ENCODE data around the gene MRPS23.
A peak's percentile ranks its signal among the peaks of the same experiment; 100 is the strongest.
"Not testable (repeated sequence)": the region's sequence is repeated elsewhere in the genome, so short reads cannot be mapped to it uniquely, and the experiment has no call there.

MRPS23 gene

DNA sequence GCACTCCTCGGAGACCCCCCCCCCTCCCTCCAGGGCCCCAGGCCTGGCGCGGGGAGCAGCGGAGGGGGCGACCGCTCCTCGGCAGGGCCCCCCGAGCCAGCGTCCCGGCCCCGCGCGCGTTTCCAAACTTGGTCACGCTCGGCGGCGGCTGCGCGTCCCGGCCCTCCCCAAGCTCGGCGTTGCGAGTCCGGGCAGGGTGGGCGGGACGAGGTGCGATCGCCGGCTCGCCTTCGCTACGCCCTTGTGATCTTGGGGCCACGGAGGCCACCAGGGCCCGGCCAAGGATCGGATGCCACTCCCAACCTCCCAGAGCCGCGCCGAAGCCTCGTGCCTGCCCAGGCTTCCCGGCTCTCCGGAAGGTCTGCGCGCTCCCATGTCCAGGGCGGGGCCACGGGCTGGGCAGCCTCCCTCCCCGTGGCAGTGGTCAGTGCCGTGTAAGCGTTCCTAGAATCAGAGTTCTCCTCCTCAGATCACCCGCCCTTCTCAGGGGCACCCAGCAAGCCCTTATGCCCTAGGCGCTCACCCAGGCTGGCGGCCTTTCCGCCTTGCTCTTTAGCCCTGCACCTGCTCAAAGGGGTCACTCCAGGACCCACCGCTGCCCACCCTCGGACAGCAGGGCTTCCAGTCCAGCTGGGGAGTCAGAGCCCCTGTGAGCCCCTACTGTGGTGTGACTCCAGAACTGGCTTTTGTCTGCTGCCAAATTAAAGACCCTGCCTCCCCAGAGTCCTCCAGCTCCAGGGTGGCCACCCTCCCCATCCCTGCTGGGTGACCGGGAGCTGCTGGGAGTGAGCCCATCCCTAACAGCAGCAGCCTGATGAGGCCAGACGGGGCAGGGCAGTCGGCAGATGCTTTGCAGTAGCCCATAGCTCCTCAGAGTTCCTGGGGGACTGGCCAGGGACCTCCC is 12.2 kb upstream of the MRPS23 start:
- peak; percentile 78 for DNase-seq

DNA sequence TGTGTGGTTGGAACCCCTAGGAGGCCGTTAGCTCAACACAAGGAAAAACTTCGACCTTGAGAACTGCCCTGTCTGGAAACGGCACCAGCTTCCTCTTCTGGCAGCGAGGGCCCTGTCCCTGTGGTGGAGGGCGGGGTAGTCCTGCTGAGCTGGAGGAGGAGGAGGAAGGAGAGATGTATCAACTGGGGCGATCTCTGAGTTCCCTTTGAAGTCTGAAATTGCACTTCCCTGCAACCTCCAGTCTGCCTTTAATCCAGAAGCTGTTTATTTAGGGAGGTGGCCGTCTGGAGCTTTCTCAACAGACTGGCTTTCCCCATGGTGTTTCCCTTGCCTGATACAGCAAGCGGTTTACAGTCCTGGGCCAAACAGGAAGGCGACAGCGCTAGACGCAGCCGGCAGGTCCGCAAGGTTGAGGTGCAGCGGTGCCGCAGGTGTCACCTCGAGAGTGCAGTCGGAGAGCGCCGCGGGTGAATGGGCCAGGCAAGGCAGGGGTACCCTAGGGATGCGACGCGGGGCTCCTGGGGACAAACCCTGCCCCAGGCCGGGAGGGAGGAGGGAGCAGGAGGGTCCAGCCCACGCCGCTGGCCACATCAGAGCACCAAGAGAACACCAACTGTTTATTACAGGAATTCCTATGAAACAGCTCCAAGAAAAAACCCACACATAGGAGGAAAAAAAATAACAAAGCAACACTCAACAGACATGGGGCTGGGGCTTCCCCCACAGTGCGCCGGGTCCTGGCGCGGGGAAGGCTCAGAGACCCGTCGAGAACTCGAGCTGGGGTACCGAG is 11.4 kb upstream of the MRPS23 start:
- peak; percentile 82 for DNase-seq

DNA sequence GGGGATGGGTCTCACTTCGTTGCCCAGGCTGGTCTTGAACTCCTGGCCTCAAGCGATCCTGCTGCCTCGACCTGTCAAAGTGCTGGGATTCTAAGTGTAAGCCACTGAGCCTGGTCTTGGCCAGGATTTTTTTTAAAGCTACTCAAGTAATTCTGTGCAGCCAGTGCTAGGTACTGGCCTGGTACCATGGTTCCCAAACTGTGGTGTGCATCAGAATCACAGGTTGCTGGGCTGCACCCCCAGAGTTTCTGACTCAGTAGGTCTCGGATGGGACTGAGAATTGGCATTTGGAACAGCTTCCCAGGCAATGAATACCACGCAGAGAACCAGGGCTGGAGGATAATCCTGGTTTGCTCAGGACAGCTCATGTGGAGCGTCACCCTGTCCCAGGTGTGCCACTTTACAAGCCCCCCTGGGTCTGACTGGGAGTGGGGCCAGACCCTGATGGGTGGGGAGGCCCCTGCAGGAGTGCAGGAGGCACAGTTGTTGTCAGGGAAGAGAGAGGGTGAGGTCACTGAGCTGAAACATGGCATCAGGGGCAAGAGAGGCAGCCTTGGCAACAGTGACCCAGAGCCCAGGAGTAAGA is 10.7 kb upstream of the MRPS23 start:
- DNase-seq = no peak

DNA sequence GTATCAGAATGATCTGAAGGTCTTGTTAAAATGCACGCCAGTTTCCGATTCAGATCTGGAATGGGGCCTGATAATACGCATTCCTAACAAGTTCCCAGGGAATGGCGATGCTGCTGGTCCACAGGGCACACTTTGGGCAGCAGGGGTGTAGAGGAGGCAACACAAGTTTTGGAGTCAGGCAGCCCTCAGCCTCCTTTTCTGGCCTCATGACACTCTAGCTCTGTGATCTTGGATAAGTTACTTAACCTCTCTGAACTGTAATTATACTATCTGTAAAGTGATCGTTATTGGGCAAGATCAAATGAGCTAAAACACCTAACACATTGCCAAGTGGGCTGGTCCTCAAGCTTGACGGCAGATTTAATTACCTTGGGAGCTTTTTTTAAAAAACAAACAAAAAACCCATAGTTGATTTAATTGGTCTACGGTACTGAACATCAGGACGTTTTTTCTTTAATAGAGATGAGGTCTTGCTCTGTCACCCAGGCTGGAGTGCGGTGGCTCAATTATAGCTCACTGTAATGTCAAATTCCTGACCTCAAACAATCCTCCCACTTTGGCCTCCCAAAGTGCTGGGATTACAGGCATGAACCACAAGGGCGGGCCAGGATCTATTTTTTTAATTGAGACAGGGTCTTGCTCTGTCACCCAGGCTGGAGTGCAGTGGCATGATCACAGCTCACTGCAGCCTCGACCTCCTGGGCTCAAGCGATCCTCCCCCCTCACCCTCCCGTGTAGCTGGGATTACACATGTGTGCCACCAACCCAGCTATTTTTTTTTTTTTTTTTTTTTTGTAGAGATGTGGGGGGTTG is 10.0 kb upstream of the MRPS23 start:
- peak; percentile 43 for DNase-seq

DNA sequence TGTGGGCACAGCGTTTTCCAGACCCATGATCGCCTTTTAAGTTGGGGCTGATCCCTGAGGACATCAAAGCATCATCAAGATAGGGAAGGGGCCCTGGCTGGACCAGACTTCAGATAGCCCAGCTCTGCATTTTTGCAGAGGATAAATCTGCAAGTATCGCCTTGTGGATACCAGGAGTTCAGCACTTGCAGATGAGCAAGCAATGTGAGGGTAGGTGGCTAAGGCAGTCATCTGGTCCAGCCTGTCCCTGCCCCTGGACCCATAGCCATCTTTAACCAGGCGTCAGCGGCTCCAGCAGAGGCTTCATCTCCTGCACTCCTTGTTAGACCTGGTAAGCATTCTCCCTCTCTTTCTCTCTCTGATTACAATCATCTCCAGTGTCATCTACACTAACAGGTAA is 9.0 kb upstream of the MRPS23 start:
- DNase-seq = no peak

DNA sequence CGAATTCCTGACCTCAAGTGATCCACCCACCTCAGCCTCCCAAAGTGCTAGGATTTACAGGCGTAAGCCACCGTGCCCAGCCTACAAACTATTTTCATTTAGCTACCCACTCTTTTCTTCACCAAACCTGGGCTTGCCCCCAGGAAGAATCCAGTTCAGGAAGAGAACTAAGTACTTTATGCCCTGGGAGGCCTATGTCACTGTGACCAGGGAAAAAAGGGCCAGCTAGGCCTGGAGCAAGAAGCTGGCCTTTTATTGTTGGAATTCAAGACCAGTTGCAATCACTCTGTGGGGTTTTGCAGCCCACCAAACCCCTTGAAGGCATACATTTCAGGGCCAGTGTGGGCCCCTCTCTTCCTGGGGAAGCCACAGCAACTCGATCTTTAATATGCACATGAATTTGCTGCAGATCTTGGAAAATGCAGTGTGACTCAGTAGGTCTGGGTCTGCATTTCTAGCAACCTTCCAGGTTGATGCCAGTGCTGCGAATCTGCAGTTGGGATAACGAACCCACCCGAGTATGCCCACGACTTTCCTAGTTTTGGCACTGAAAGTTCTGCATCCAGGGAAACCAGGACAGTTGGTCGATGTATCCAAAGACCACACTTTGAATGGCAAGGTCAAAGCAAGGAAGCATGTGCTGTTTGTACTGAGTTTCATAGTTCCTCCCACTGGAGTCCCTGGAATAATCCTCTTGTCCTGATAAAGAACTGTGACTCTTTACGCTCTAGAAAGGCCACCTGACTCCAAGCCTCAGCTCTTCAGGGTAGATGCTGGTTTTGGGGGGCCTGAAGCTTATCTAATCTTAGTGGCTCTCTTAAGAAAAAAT is 7.2 kb upstream of the MRPS23 start:
- DNase-seq = no peak

DNA sequence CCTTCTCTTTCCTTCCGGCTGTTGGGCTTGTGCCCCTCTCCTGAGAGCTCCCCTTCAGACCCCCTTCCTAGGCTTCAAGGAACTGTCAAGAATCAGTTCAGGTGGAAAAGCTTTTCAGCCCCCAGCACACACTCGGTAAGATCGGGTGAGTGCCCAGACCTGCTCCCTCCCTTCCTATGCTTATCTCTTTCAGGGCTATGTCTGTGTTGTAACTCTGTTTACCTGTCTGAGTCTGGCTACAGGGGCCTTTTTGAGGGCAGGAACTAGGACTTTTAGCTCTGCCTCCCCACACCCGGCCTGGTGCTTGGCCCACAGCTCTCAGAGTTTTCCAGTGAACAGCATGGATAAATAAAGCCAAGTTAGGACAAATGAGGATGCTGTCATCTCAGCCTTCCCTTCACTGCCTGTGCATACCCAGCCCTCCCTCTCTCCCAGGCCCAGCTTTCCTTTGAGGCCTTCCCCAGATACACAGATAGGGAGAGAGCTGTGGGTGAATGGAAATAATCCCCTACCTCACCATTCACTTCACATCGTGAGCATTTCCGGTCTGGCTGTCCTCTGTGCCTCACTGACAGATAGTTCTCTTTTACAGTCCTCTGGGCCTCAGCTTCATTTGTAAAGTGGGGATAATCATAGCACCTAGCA is 5.7 kb upstream of the MRPS23 start:
- no peak for DNase-seq

DNA sequence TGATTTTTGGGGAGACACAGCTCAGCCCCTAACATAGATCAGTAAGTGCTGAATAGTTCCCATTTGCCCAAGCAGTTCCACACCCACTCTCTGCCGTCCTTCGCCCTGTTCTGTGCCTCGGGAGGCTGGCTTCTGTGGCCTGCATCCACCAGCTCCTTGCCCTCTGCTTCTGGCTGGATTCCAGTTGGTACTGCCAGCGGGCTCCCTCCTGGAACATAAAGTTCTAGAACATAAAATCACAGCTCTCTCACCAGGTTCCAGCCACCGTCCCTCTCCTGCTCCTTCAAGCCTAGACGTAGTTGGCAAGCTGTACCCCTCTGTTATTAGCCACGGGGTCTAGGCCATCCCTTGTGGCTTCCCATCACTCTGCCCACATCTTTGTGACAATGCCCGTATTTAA is 3.9 kb upstream of the MRPS23 start:
- DNase-seq = no peak

DNA sequence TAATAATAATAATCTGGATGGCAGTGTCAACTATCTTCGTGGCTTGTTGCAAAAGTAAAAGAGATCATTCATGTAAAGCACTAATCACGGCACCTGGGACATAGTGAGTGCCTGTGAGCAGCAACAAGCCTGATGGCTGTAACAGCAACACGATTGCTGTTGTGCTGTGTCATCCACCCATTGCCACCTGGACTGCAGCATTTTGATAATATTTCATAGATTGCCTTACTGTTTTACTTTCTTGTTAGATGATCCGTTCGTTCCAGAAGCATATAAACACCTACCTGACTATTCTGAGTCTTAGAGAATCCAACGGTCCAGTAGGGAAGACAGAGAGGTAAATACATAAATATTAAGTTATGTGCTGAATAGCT is 3.1 kb upstream of the MRPS23 start:
- no peak for DNase-seq

DNA sequence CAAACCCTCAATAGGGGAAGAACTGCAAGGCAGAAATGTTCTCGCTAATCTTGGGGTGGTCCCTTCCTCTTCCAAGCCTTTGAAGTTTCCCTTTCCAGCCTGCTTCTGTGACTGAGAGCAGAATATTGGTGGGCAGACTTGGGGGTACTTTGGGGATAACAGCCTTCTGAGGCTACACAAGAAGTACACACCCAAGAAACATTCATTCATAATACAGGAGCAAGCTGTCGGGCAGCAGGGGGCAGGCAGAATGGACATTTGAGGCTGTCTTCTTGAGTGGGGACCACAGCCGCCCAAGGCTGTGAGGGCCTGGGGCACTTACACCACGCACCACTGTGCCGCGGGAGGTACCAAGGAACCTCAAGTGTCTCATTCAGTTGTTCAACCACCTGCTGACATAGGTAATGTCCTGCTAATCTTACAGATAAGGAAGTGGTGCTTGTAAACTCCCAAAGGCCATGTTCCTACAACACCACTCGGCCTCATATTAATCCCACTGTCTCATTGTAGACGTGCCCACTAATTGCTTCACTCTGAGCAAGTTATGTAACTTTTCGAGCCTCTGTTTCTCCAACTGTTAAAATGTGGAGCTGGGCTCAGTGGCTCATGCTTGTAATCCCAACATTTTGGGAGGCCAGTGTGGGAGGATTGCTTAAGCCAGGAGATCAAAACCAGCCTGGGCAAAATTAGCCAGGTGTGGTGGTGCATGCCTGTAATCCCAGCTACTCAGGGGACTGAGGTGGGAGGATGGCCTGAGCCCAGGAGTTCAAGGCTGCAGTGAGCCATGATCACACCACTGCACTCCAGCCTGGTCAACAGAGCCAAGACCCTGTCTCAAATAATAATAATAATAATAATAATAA is 2.5 kb upstream of the MRPS23 start:
- DNase-seq = no peak

DNA sequence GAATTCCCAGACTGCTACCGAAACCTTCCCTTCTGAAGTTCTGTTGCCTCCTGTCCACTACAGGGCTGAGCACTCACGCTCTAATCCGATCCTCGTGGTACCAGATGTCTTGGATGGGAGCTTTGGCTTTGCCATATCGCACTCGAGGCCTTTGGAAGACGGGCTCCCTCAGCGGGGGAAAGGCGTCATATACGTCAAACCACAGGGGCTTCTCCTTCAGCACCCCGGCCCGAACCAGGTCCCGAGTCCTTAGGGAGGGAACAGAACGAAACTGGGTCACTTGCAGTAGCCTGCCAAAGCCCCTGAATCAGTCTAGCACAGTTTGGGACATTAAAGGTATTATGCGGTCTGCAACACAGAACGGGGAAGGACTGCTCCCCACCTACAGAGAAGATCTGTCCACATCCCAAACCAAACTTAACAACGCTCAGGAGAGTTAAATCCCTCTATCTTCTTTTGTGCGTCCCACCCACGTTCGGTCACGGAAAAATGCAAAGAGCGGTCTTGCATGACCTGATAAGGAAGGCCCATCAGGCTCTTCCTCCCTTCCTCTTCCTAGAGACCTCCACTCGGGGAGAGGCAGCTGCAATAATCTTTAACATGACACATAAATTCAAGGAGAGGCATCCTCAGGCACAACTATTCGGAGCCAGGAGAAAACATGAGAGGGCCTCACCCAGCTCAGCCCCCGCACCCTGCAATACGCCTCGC is 526 bp downstream of the MRPS23 start:
- no peak for DNase-seq

DNA sequence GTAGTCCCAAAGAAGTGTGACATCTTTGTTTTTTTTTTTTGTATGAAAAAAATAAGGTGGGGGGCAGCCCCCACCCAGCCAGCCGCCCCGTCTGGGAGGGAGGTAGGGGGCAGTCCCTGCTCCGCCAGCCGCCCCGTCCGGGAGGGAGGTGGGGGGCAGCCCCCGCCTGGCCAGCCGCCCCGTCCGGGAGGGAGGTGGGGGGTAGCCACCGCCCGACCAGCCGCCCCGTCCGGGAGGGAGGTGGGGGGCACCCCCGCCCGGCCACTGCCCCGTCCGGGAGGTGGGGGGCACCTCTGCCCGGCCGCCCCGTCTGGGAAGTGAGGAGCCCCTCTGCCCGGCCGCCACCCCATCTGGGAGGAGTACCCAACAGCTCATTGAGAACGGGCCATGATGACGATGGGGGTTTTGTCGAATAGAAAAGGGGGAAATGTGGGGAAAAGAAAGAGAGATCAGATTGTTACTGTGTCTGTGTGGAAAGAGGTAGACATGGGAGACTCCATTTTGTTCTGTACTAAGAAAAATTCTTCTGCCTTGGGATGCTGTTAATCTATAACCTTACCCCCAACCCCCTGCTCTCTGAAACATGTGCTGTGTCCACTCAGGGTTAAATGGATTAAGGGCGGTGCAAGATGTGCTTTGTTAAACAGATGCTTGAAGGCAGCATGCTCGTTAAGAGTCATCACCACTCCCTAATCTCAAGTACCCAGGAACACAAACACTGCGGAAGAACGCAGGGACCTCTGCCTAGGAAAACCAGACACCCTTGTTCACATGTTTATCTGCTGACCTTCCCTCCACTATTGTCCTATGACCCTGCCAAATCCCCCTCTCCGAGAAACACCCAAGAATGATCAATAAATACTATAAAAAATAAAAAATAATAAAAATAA is 3.5 kb downstream of the MRPS23 start:
- DNase-seq = not testable (repeated sequence)

DNA sequence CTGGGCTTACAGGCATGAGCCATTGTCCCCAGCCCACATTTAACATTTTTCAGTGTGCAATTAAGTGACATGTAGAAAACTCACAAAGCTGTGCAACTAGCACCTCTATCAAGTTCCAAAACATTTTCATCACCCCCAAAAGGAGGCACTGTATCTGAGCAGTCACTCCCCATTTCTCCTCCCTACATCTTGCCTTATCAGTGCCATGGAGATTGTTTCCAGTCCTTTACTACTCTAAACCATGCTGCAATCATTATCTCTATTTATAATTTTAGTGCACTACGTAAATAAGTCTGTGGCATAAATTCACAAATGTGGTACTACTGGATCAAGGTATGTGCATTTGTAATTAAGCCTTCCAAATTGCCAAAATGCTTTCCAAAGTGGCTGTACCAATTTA is 7.6 kb downstream of the MRPS23 start:
- no peak for DNase-seq

DNA sequence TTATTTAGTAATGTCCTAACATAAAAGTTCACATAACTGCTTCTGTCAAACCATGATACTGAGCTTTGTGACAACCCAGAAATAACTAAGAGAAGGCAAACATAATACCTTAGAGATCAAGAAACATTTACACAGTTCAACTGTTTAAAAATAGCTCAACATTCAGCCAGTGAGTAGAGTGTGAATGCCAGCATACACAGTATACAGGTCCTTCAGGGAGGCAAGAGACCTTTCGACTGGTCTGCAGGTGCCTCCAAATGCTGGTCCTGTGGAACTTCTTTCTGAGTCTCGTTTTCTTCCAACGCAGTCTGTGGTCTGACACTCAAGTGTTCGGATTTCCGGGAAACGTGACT is 10.3 kb downstream of the MRPS23 start:
- DNase-seq = no peak

DNA sequence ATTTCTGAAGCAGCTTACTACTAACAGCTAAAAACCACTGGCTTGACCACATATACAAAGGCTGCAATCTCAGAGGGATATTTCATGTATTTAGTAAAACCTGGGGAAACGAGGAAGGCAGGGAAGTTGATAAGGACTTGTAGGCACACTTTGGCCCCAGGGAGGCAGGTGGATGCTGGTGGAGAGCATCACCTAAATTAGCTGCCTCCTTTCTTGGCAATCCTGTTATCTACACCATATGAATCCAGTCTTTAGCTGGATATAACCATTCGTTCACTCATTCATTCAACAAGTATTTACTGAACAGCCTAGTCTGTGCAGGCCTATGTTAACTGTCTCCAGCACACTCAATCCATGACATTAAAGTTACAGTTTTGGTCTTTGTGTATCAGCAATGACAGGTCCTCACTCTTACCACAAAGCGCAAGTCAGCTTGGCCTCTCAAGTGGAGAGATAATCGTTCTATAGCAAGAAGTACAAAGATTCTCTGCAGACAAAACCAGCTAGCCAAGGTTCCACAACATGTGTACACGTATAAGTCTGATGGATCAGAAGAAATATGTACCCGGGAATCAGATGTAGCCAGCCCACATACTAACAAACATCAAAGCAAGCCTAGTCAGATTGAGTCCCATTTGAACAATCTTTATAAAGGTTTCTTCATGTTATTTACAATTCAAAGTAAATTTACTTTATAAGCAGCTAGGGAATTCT is 10.8 kb downstream of the MRPS23 start:
- DNase-seq = no peak

DNA sequence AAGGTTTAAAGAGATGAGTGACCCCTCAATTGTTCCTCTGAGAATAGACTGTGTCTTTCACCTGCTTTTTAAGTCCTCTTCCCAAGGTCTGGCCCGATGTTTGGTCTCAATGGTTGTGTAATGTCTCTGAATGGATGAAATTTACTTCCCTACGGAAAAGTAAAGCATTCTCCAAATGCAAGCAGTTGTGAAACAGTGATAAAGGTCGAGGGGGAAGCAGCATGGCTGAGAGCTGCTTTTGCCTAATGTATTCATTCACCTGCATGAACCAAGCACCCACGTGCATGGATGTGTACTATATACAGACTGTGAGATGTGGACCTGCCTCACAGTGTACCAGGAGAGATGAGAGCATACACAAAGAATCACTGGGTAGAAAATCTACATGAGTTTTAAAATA is 11.4 kb downstream of the MRPS23 start:
- no peak for DNase-seq

DNA sequence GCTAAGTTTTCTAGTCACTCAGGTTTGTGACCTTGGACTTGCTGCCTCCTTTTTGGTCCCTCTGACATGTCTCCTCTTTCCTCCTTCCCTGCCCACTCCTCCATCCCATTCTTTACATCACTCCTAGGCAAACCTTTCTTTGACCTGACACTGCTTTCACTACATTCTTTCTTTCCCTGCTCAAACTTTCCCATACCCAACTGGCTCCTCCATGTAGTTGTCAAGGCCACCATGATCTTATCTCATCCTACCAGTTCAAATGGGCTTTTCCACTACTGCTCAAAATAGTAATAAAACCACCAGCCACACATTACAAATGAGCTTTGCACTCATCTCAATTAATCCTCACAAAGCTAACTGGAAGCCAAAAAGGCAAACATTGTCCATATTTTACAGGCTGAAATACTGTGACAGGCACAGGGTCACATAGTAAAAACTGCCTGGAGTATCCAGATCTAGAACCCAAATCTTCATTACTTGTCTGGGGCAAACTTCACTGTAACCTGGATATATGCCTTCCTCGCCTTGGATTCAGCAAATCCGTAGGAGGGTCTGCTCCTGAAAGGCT is 14.4 kb downstream of the MRPS23 start:
- DNase-seq = no peak

All from femur (tissue), 1 donor.